Measurements from ENCODE around the gene SIAH1.
"Not testable (repeated sequence)": the region's sequence is repeated elsewhere in the genome, so short reads cannot be mapped to it uniquely, and the experiment has no call there.

SIAH1 gene

DNA sequence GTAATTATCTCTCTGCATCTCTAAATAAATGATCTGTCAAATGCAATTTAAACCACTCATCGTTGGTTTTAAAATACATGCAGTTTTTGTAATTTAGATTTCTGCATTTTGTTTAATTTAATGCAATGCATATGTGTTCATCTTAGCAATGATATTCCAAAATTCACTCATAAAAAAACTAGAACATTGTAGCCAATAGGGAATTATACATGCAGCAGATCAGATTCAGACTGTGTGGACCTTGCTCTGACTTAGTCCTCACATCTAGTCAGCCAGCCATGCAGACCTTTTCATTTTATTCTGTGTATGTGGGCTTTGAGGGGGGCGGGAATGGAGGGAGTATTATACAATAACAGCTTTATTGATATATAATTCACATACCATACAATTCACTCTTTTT is 37.3 kb upstream of the SIAH1 start:
- no peak overlapping the region for H2AK5ac ChIP-seq (ENCODE audit: low read depth, low read length)
- no peak overlapping the region for H3K14ac ChIP-seq (ENCODE audit: low read length)
- no peak overlapping the region for H3K27ac ChIP-seq (replicated peaks; ENCODE audit: low read length)
- no peak overlapping the region for H4K8ac ChIP-seq (ENCODE audit: low read depth, low read length)
- no peak overlapping the region for H2BK120ac ChIP-seq (ENCODE audit: low read depth, low read length)
- H2BK15ac ChIP-seq (ENCODE audit: low read length): no peak overlapping the region
- no peaks in the 10 kb centered on the region for H3K79me1 ChIP-seq (ENCODE audit: low read depth, low read length)
- no CpG with 5 or more reads among the region's 2 CpGs for WGBS, 2 donors (ENCODE audit: extremely low coverage in 2 of 2, insufficient read length in 2 of 2, insufficient replicate concordance in 1 of 2)
- H4K91ac ChIP-seq (ENCODE audit: low read depth, low read length, poor library complexity): no peak overlapping the region
- no peak for DNase-seq (ENCODE audit: low spot score)
- H3K4me2 ChIP-seq (ENCODE audit: insufficient read depth, low read length, poor library complexity, severe bottlenecking): no peak overlapping the region
- H2AFZ ChIP-seq (ENCODE audit: low read length): no peak overlapping the region
- no peak overlapping the region for H3K18ac ChIP-seq (ENCODE audit: low read length)
- H3K4me1 ChIP-seq (ENCODE audit: control insufficient read depth in 2 of 2, insufficient read depth in 1 of 2, low read depth in 1 of 2, low read length in 2 of 2): no peaks in the 10 kb centered on the region
- H3K4me3 ChIP-seq (ENCODE audit: low read length in 2 of 2): no peak overlapping the region
- no peaks in the 10 kb centered on the region for H3K36me3 ChIP-seq (replicated peaks in 1 of 2; ENCODE audit: control insufficient read depth in 2 of 2, insufficient read depth in 2 of 2, low read length in 2 of 2)
- no peak overlapping the region for H3K23ac ChIP-seq (ENCODE audit: low read depth, low read length, poor library complexity)
- H2BK5ac ChIP-seq (ENCODE audit: low read length): no peak overlapping the region
- H3K9ac ChIP-seq (ENCODE audit: low read depth, low read length, poor library complexity): no peak overlapping the region
- H3K9me3 ChIP-seq (replicated peaks in 1 of 2; ENCODE audit: control insufficient read depth in 2 of 2, insufficient read depth in 1 of 2, low read depth in 1 of 2, low read length in 2 of 2): peaks cover 0 to 5% of the 10 kb centered on the region in 2 donors
- H3K4ac ChIP-seq (ENCODE audit: low read length): no peak overlapping the region
- H3K27me3 ChIP-seq (ENCODE audit: control insufficient read depth in 3 of 3, insufficient read depth in 3 of 3, low read depth in 1 of 3, low read length in 3 of 3): peaks cover 0 to under 1% (median 0%) of the 10 kb centered on the region in 3 experiments
- no peak overlapping the region for H2BK12ac ChIP-seq (ENCODE audit: low read length)

DNA sequence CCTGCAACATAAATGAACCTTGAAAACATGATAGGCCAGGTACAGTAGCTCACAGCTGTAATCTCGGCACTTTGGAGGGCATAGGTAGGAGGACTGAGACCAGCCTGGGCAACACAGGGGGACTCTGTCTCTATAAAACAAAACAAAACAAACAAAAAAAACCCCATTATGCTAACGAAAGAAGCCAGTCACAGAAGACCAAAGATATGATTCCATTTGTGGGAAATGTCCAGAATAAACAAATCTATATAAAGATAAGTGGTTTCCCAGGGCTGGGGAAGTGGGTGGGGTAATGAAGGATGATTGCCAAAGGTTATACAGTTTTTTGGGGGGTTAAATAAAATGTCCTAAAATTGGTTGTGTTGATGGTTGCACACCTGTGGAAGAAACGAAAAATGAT is 36.5 kb upstream of the SIAH1 start:
- no peak overlapping the region for H3K23ac ChIP-seq (ENCODE audit: low read depth, low read length, poor library complexity)
- H3K27ac ChIP-seq (replicated peaks; ENCODE audit: low read length): no peak overlapping the region
- H3K79me1 ChIP-seq (ENCODE audit: low read depth, low read length): no peaks in the 10 kb centered on the region
- H3K36me3 ChIP-seq (replicated peaks in 1 of 2; ENCODE audit: control insufficient read depth in 2 of 2, insufficient read depth in 2 of 2, low read length in 2 of 2): no peaks in the 10 kb centered on the region
- H2AK5ac ChIP-seq (ENCODE audit: low read depth, low read length): no peak overlapping the region
- no peak overlapping the region for H2AFZ ChIP-seq (ENCODE audit: low read length)
- H3K4me3 ChIP-seq (ENCODE audit: low read length in 2 of 2): no peak overlapping the region
- H3K9me3 ChIP-seq (replicated peaks in 1 of 2; ENCODE audit: control insufficient read depth in 2 of 2, insufficient read depth in 1 of 2, low read depth in 1 of 2, low read length in 2 of 2): peaks cover 0 to 5% of the 10 kb centered on the region in 2 donors
- no peaks in the 10 kb centered on the region for H3K27me3 ChIP-seq (ENCODE audit: control insufficient read depth in 3 of 3, insufficient read depth in 3 of 3, low read depth in 1 of 3, low read length in 3 of 3)
- no CpG with 5 or more reads among the region's 3 CpGs for WGBS, 2 donors (ENCODE audit: extremely low coverage in 2 of 2, insufficient read length in 2 of 2, insufficient replicate concordance in 1 of 2)
- H3K4ac ChIP-seq (ENCODE audit: low read length): no peak overlapping the region
- no peak overlapping the region for H3K4me2 ChIP-seq (ENCODE audit: insufficient read depth, low read length, poor library complexity, severe bottlenecking)
- no peak overlapping the region for H4K8ac ChIP-seq (ENCODE audit: low read depth, low read length)
- no peak overlapping the region for H3K14ac ChIP-seq (ENCODE audit: low read length)
- H2BK5ac ChIP-seq (ENCODE audit: low read length): no peak overlapping the region
- no peak overlapping the region for H2BK12ac ChIP-seq (ENCODE audit: low read length)
- H3K18ac ChIP-seq (ENCODE audit: low read length): no peak overlapping the region
- no peaks in the 10 kb centered on the region for H3K4me1 ChIP-seq (ENCODE audit: control insufficient read depth in 2 of 2, insufficient read depth in 1 of 2, low read depth in 1 of 2, low read length in 2 of 2)
- no peak overlapping the region for H3K9ac ChIP-seq (ENCODE audit: low read depth, low read length, poor library complexity)
- no peak for DNase-seq (ENCODE audit: low spot score)
- no peak overlapping the region for H2BK120ac ChIP-seq (ENCODE audit: low read depth, low read length)
- no peak overlapping the region for H4K91ac ChIP-seq (ENCODE audit: low read depth, low read length, poor library complexity)
- no peak overlapping the region for H2BK15ac ChIP-seq (ENCODE audit: low read length)

DNA sequence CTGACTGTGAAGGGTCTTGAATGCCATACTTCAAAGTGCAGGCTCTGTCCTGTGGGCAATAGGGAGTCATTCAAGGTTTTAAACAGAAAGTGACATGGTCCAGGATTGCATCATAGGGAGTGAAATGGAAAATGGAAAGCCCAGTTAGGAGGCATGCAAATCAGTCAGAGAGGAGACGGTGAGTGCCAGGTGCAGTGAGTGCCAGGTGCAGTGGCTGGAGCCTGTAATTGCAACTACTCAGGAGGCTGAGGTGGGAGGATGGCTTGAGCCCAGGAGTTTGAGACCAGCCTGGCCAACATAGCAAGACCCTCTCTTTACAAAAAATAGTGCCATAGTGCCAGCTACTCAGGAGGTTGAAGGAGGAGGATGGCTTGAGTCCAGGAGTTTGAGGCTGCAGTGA is 35.2 kb upstream of the SIAH1 start:
- no peak for DNase-seq (ENCODE audit: low spot score)
- H3K23ac ChIP-seq (ENCODE audit: low read depth, low read length, poor library complexity): no peak overlapping the region
- H3K4me3 ChIP-seq (ENCODE audit: low read length in 2 of 2): no peak overlapping the region
- no peak overlapping the region for H3K9ac ChIP-seq (ENCODE audit: low read depth, low read length, poor library complexity)
- no peaks in the 10 kb centered on the region for H3K79me1 ChIP-seq (ENCODE audit: low read depth, low read length)
- no CpG with 5 or more reads among the region's 1 CpG for WGBS, 2 donors (ENCODE audit: extremely low coverage in 2 of 2, insufficient read length in 2 of 2, insufficient replicate concordance in 1 of 2)
- H4K8ac ChIP-seq (ENCODE audit: low read depth, low read length): no peak overlapping the region
- no peak overlapping the region for H2AK5ac ChIP-seq (ENCODE audit: low read depth, low read length)
- no peak overlapping the region for H4K91ac ChIP-seq (ENCODE audit: low read depth, low read length, poor library complexity)
- H2BK5ac ChIP-seq (ENCODE audit: low read length): no peak overlapping the region
- H2BK15ac ChIP-seq (ENCODE audit: low read length): no peak overlapping the region
- H3K4ac ChIP-seq (ENCODE audit: low read length): no peak overlapping the region
- no peaks in the 10 kb centered on the region for H3K4me1 ChIP-seq (ENCODE audit: control insufficient read depth in 2 of 2, insufficient read depth in 1 of 2, low read depth in 1 of 2, low read length in 2 of 2)
- no peak overlapping the region for H2AFZ ChIP-seq (ENCODE audit: low read length)
- H3K36me3 ChIP-seq (replicated peaks in 1 of 2; ENCODE audit: control insufficient read depth in 2 of 2, insufficient read depth in 2 of 2, low read length in 2 of 2): no peaks in the 10 kb centered on the region
- no peak overlapping the region for H3K14ac ChIP-seq (ENCODE audit: low read length)
- peaks cover 0 to 5% of the 10 kb centered on the region in 2 donors for H3K9me3 ChIP-seq (replicated peaks in 1 of 2; ENCODE audit: control insufficient read depth in 2 of 2, insufficient read depth in 1 of 2, low read depth in 1 of 2, low read length in 2 of 2)
- H3K27me3 ChIP-seq (ENCODE audit: control insufficient read depth in 3 of 3, insufficient read depth in 3 of 3, low read depth in 1 of 3, low read length in 3 of 3): no peaks in the 10 kb centered on the region
- H3K27ac ChIP-seq (replicated peaks; ENCODE audit: low read length): no peak overlapping the region
- H2BK12ac ChIP-seq (ENCODE audit: low read length): no peak overlapping the region
- no peak overlapping the region for H2BK120ac ChIP-seq (ENCODE audit: low read depth, low read length)
- no peak overlapping the region for H3K4me2 ChIP-seq (ENCODE audit: insufficient read depth, low read length, poor library complexity, severe bottlenecking)
- H3K18ac ChIP-seq (ENCODE audit: low read length): no peak overlapping the region

DNA sequence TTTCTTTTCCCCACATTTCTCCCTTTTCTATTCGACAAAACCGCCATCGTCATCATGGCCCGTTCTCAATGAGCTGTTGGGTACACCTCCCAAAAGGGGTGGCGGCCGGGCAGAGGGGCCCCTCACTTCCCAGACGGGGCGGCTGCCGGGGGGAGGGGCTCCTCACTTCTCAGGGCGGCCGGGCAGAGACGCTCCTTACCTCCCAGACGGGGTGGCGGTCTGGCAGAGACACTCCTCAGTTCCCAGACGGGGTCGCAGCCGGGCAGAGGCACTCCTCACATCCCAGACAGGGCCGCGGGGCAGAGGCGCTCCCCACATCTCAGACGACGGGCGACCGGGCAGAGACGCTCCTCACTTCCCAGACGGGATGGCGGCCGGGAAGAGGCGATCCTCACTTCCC is 31.4 kb upstream of the SIAH1 start:
- H3K79me1 ChIP-seq (ENCODE audit: low read depth, low read length); H3K36me3 ChIP-seq (replicated peaks in 1 of 2; ENCODE audit: control insufficient read depth in 2 of 2, insufficient read depth in 2 of 2, low read length in 2 of 2); H4K91ac ChIP-seq (ENCODE audit: low read depth, low read length, poor library complexity); H3K4me3 ChIP-seq (ENCODE audit: low read length in 2 of 2); H2BK15ac ChIP-seq (ENCODE audit: low read length); H3K9me3 ChIP-seq (replicated peaks in 1 of 2; ENCODE audit: control insufficient read depth in 2 of 2, insufficient read depth in 1 of 2, low read depth in 1 of 2, low read length in 2 of 2); H3K14ac ChIP-seq (ENCODE audit: low read length); H3K4me1 ChIP-seq (ENCODE audit: control insufficient read depth in 2 of 2, insufficient read depth in 1 of 2, low read depth in 1 of 2, low read length in 2 of 2); H2BK12ac ChIP-seq (ENCODE audit: low read length); H3K9ac ChIP-seq (ENCODE audit: low read depth, low read length, poor library complexity); H3K4ac ChIP-seq (ENCODE audit: low read length); DNase-seq (ENCODE audit: low spot score); H4K8ac ChIP-seq (ENCODE audit: low read depth, low read length); H3K27me3 ChIP-seq (ENCODE audit: control insufficient read depth in 3 of 3, insufficient read depth in 3 of 3, low read depth in 1 of 3, low read length in 3 of 3); H2BK120ac ChIP-seq (ENCODE audit: low read depth, low read length); H2BK5ac ChIP-seq (ENCODE audit: low read length); H3K18ac ChIP-seq (ENCODE audit: low read length); H3K23ac ChIP-seq (ENCODE audit: low read depth, low read length, poor library complexity); H2AFZ ChIP-seq (ENCODE audit: low read length); H3K4me2 ChIP-seq (ENCODE audit: insufficient read depth, low read length, poor library complexity, severe bottlenecking); H3K27ac ChIP-seq (replicated peaks; ENCODE audit: low read length); H2AK5ac ChIP-seq (ENCODE audit: low read depth, low read length): not testable (repeated sequence)
- no CpG with 5 or more reads among the region's 29 CpGs for WGBS, 2 donors (ENCODE audit: extremely low coverage in 2 of 2, insufficient read length in 2 of 2, insufficient replicate concordance in 1 of 2)
